ENCODE measurements around the gene BRPF1.
A peak's percentile ranks its signal among the peaks of the same experiment; 100 is the strongest.
"Not testable (repeated sequence)": the region's sequence is repeated elsewhere in the genome, so short reads cannot be mapped to it uniquely, and the experiment has no call there.

The BRPF1 gene

GRCh38 chr3:9769426-9770275, 38.1 kb downstream of the BRPF1 start, which contains the start of gene CAMK1:
CAMK1 (minus strand) TSS chr3:9769947; CDS start chr3:9767749, 2,198 bp downstream.
- DNase-seq = peak; percentile 71

GRCh38 chr3:9770276-9770812, 38.8 kb downstream of the BRPF1 start:
- no peak for DNase-seq

- not testable (repeated sequence) for DNase-seq
Observed at GRCh38 chr3:9771007-9771406, 39.5 kb downstream of the BRPF1 start.

DNA sequence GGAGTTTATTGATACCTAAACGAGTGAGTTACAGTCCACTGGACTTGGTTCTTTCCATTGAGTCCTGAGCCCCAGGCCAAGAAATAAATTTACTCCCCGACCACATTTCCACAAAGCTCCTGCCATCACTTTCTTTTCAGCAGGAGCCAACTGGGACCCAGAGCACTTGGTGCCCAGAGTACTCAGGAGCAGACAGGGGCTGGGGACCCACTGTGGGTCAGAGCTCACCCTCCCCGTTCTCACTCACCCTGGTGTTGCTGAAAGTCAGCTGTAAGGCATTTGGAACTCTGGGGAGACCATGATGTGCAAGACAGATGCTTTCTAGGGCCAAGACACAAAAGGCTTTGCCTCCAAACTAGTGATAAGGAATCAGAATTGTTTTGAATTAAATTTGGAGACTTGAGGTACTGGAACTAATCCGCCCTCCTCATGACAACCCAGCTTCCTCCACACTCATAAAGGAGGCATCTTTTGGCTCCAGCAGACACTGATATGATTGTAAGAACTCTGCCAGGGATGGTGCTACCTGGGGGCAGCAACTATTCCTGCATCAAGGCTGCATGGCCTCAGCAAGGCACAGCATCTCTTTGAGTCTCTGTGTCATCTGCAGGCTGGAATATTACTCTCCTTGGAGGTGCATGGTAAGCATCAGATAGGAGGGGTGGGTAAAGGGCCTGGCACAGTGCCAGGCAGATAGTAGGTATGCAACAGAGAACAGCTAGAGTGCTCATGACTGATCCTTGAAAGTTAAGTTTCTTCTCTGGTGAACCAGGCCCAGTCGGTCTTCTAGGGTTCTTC, 45.6 kb downstream of the BRPF1 start:
- no peak for DNase-seq

DNA sequence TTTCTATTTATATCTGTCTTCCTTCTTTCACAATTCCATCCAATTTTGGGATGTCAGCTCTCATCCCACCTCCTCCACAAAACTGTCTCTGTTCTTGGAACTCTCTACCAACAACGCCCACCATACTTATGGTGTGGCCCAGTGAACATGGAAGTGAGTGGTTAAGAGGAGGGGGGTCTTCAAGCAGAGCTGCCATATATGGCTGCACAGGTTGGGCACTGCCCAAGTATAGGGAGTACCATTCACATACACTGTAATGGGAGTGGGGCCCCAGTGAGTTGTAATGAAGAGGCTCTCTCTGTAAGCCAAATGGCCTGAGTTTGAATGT, 46.1 kb downstream of the BRPF1 start:
- DNase-seq = no peak

DNA sequence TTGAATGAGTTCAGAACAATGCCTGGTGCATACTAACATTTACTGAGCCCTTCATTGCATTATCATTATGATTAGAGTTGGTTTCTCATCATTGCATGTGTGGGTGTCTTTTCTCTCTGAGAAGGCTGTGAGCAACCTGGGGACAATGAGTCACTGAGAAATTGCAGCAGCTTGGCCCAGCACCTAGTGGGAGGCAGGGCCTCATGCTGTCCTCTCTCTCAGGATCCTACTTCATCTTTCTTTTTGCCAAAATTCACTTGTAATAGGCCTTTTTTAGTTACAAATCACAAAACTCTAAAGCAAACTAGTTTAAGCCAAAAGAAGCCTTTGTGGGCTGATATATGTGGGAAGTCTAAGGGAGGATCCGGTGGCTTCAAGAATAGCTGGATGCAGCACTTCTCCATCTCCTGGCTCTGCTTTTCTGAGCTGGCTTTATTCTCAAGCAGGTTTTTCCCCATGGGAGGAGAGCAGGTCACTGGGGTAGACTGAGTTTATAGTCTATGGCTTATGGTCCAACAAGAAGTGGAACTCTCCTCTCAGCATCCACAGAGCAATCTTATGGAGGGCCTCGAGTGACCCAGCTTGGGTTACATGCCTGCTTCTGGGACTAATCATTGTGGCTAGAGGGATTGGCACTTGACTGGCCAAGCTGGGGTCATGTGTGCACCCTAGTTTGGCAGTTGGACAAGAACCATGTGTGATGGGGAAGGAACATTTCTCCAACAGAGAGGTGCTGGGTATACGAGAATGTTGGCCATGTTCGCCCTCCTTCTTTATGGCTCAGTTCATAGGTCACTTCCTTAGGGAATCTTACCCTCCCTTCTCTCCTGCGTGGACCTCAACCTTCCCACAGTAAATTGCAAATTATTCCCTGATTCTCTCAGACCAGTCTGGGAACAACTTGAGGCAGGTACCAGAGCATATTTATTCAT, 46.9 kb downstream of the BRPF1 start:
- DNase-seq = peak; percentile 80

GRCh38 chr3:9779075-9779593, 47.6 kb downstream of the BRPF1 start:
- no peak for DNase-seq

GRCh38 chr3:9779721-9780457, 48.4 kb downstream of the BRPF1 start:
- peak; percentile 57 for DNase-seq

- no peak for DNase-seq
Observed at GRCh38 chr3:9780458-9780812, 48.9 kb downstream of the BRPF1 start.

- no peak for DNase-seq
Observed at GRCh38 chr3:9780910-9781309, 49.4 kb downstream of the BRPF1 start.

- no peak for DNase-seq
Observed at GRCh38 chr3:9781551-9781950, 50.0 kb downstream of the BRPF1 start.

- no peak for DNase-seq
Observed at GRCh38 chr3:9781978-9782603, 50.6 kb downstream of the BRPF1 start.

- DNase-seq = peak; percentile 35
Observed at GRCh38 chr3:9782770-9783169, 51.2 kb downstream of the BRPF1 start.

- DNase-seq = no peak
Observed at GRCh38 chr3:9783954-9784353, 52.4 kb downstream of the BRPF1 start.

DNA sequence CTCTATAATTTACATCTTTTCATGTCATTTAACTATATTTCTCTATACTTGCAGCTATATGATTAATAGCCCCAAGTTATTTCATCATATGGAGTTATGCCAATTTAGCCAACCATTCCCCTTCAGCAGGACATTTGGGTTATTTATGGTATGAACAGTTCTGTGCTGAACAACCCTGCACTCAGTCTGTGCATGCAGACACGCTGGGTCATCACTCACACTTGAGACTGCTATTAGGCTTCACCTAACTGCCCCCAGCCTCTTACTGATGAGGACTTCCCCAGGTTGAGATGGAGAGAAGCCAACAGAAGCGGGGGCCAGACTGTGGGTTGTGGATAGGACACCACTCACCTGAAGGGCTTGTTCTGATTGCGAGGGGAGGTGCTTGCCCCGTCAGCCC, 53.4 kb downstream of the BRPF1 start:
- DNase-seq = no peak

DNA sequence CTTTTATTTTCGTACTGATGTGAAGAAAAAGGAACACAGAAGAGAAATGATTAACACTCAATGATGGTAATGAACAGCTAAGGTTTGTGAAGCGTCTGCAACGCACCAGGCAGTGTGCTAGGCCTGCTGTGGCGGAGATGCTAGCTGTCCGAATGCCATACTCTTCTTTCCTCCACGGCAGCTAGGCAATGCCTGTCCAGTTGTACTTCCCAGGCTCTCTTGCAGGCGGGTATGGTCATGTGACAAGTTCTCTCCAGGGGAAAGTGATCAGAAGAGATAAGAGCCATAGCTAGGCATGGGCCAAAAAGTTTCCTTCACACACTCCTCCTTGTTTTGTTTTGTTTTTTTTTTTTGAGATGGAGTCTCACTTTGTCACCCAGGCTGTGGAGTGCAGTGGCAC, 54.1 kb downstream of the BRPF1 start:
- DNase-seq = no peak

- DNase-seq = no peak
Observed at GRCh38 chr3:9786209-9786739, 54.7 kb downstream of the BRPF1 start.

DNA sequence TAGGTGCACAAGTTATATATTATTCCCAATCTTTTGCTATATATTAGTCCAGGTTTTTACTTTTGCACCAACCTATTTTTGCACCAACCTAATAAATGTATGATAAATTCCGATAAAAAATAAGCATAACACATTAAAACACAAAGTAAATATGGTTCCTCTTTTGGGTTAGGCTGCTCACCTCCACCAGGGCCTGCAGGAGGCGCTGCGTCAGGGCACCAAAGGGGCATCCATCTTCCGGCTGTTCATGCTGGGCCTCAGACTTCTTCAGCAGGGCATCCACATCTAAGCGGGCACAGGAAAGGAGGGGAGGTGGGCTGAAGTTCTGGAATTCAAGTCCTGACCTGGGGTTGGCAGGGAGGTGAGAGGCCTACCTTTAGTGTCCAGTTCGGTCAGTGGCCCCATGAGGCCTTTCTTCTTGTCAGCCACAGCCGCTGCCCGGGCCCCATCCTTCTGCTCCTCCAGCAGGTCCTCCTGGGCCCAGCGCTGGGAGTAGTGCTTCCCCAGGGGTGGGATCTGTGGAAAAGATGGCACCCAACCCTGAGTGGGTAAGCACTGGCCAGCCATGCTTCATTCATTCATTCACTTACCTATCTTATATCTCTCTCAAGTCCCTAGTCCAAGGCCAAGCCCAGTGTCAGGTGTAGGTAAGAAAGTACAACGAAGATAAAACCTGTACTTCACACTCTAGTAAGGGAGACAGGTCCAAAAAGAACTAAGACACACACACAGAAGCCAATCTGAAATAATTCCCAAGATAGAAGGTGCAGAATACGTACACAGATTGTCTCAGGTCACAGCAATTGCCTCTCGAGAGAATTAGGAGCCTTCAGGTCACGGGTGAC, 55.5 kb downstream of the BRPF1 start:
- DNase-seq = no peak

- peak; percentile 32 for DNase-seq
Observed at GRCh38 chr3:9787714-9788113, 56.2 kb downstream of the BRPF1 start.

DNA sequence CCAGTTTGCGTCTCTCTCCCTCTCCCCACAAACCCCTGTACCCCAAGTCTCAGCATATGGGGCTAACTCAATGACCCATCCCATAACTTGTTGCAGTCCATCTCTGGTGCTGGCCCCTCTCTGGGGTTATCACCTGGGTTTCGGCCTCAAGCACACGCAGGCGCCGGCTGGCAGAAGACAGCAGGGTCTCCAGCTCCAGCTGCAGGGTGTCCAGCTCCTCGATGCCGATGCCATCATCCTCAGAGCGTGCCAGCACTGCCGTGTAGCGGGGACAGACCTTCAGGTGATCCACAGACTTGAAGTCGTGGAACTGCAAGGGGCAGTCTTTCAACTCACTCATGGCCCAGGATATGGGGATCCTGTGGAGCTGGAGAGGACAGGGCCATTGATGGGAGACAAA, 59.6 kb downstream of the BRPF1 start:
- no peak for DNase-seq

All from activated CD4-positive, alpha-beta T cell treated with anti-CD3 and anti-CD28 coated beads, Interleukin-2, amount 50 U/mL, for 16 hours (primary cell).